Measurements from ENCODE around the gene ZMYM2. TPM values are rescaled to one million over a fixed set of nuclear protein-coding genes. Genes with fewer than 3 reads are reported as not detected.

Gene ZMYM2
- total RNA-seq = 64.8 and 75.2 TPM in 2 replicates

GRCh38 chr13:19958155-19959111 is at the start of gene ZMYM2:
Gene ZMYM2 (plus strand): TSS chr13:19958727. CDS start chr13:19993073, 34,346 bp downstream.
- peaks cover 33% of the 10 kb centered on the region for H3K4me1 Mint-ChIP-seq
- intact Hi-C loops (cut with micrococcal nuclease) = loop anchor here (1.0 to 10.0 kb wide), 7 partner anchors 95 to 1716 kb away; partner anchors contain the start of genes CRYL1, FGF9, GJA3 and IL17D
- POLR2A ChIA-PET = interaction anchor here (1.0 to 5.1 kb wide), 3 partner anchors 95 to 325 kb away, joined by 3 to 53 read pairs (median 7); partner anchors contain the start of genes MPHOSPH8, PSPC1 and ZMYM5
- DNase-seq = peak; percentile 99
- H3K27ac Mint-ChIP-seq = peak within 1 kb of the TSS; percentile 98
- peaks cover 29% of the 10 kb centered on the region for H3K36me3 Mint-ChIP-seq (ENCODE audit: low read depth)
- peak within 1 kb of the TSS; percentile 98 for H3K4me3 Mint-ChIP-seq
- no peak for TF ChIP-seq CTCF (IDR thresholded peaks at IDR 0.05)
- H3K27me3 Mint-ChIP-seq = no peaks in the 10 kb centered on the region
- peak; percentile 82 for ATAC-seq (ENCODE audit: low read depth)
- H3K9me3 Mint-ChIP-seq = no peaks in the 10 kb centered on the region
- CTCF ChIA-PET = interaction anchor here (1.6 kb wide), 1 partner anchor 95 kb away, joined by 5 read pairs; the partner anchor contains the start of gene ZMYM5

- ATAC-seq (ENCODE audit: low read depth) = no peak
- POLR2A ChIA-PET = no interaction called here
- CTCF ChIA-PET = no interaction called here
These were observed 48.0 kb upstream of the ZMYM2 start for GRCh38 chr13:19910336-19911072.

GRCh38 chr13:19927117-19927748 is 31.3 kb upstream of the ZMYM2 start:
- TF ChIP-seq CTCF (IDR thresholded peaks at IDR 0.05) = no peak
- H3K4me3 Mint-ChIP-seq = no peak overlapping the region
- no peak for ATAC-seq (ENCODE audit: low read depth)
- no peaks in the 10 kb centered on the region for H3K36me3 Mint-ChIP-seq (ENCODE audit: low read depth)
- intact Hi-C loops (cut with micrococcal nuclease) = loop anchor here (1.0 kb wide), 2 partner anchors 33 to 236 kb away; no protein-coding TSS in a partner anchor
- no peaks in the 10 kb centered on the region for H3K9me3 Mint-ChIP-seq
- peaks cover 2% of the 10 kb centered on the region for H3K27me3 Mint-ChIP-seq
- ChIA-PET POLR2A (no interaction called here), CTCF (interaction anchor here (1.1 to 1.4 kb wide), 3 partner anchors 9 to 63 kb away, joined by 3 to 6 read pairs (median 3); partner anchors contain the start of gene ZMYM5)
- DNase-seq = no peak
- no peaks in the 10 kb centered on the region for H3K4me1 Mint-ChIP-seq
- H3K27ac Mint-ChIP-seq = no peak overlapping the region

More at GRCh38 chr13:19910336-19911072, 48.0 kb upstream of the ZMYM2 start:
- DNase-seq = no peak
- Mint-ChIP-seq H3K27ac (no peak overlapping the region), H3K4me3 (no peak overlapping the region), H3K36me3 (ENCODE audit: low read depth) (no peaks in the 10 kb centered on the region), H3K9me3 (no peaks in the 10 kb centered on the region), H3K4me1 (no peaks in the 10 kb centered on the region), H3K27me3 (no peaks in the 10 kb centered on the region)
- TF ChIP-seq CTCF (IDR thresholded peaks at IDR 0.05) = no peak
- intact Hi-C loops (cut with micrococcal nuclease) = no loop called here

DNA sequence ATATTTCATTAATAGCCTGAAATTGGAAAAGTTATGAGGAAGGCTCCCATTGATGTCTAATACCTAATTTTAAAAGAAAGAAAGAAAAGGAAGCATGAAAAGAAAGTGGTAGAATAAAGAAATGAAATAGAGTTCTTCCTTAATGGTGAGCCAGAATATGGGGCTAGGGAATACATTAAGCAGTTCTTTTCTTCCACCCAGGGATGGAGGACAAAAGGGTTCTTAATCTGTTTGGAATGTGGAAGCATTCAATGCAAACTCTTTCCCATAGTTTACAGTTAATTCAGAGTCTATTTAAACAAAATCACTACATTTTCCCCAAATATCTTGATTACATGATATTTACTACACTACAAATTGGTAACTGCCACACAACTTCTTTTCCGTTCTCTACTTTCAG is 18.4 kb upstream of the ZMYM2 start:
- no peak overlapping the region for H3K4me3 Mint-ChIP-seq
- H3K36me3 Mint-ChIP-seq (ENCODE audit: low read depth) = no peaks in the 10 kb centered on the region
- ATAC-seq (ENCODE audit: low read depth) (no peak), DNase-seq (no peak)
- ChIA-PET POLR2A (no interaction called here), CTCF (no interaction called here)
- peaks cover 2% of the 10 kb centered on the region for H3K27me3 Mint-ChIP-seq
- no peaks in the 10 kb centered on the region for H3K4me1 Mint-ChIP-seq
- TF ChIP-seq CTCF (IDR thresholded peaks at IDR 0.05) = no peak
- intact Hi-C loops (cut with micrococcal nuclease) = no loop called here
- no peak overlapping the region for H3K27ac Mint-ChIP-seq
- no peaks in the 10 kb centered on the region for H3K9me3 Mint-ChIP-seq
